Body of pancreas (tissue), 4 donors: ENCODE results near the gene NRG3.

ENCODE experiments used
- CTCF ChIP-seq, 7 experiments: fragments of 450-650 bp in 4 of 7; fragments of 200-600 bp in 3 of 7; sonication (generic) in 3 of 7; IDR thresholded peaks; one replicate each; pipeline ENCODE4 v1.5.1; 2016 to 2019; ENCODE audit warnings: antibody characterized with exemption in 7 of 7
- POLR2A ChIP-seq, 3 donors: fragments of 450-650 bp; IDR thresholded peaks; one replicate each; pipeline ENCODE4 v1.6.1; 2016; ENCODE audit warnings: antibody characterized with exemption in 3 of 3, mild to moderate bottlenecking in 2 of 3

GRCh38 chr10:82464191-82464818 is 589.3 kb downstream of the NRG3 start:
- TF ChIP-seq CTCF (IDR thresholded peaks at IDR 0.05) (no peak), POLR2A (IDR thresholded peaks at IDR 0.05) (no peak)
